DOHH2 (cell line): ENCODE results near the gene TMUB2.

Experiments
- CTCF ChIP-seq: fragments of 200-600 bp; sonication (generic); IDR thresholded peaks from one replicate; pipeline ENCODE4 v1.5.1; 2014; ENCODE audit warnings: antibody characterized with exemption, mild to moderate bottlenecking, low read depth, low read length; ENCODE audit not compliant: poor library complexity, severe bottlenecking
- EZH2phosphoT487 ChIP-seq: fragments of 200-600 bp; sonication (generic); IDR thresholded peaks from 2 replicates; pipeline ENCODE4 v1.6.1; 2017; ENCODE audit warnings: borderline replicate concordance, mild to moderate bottlenecking, antibody characterized with exemption, low read length, moderate library complexity, mixed read lengths

GRCh38 chr17:44214896-44215295 lies 28.1 kb downstream of the TMUB2 start:
- TF ChIP-seq EZH2phosphoT487, result no peak
- TF ChIP-seq CTCF, result no peak
